ENCODE results near the gene DGCR8. TPM values are rescaled to one million over a fixed set of nuclear protein-coding genes. Genes with fewer than 3 reads are reported as not detected.

Gene DGCR8
- polyA plus RNA-seq (ENCODE audit: insufficient read length in 10 of 10): 10 to 100 TPM; 29.1 to 47.4 (median 38.7) TPM
- long read RNA-seq, donor 1, full-length matches to known transcripts: 1 of 1 reads
- long read RNA-seq, donor 1, partial matches to known transcripts: 0 of 1 reads
- long read RNA-seq, donor 1, other reads (novel, unspliced or antisense): 0 of 1 reads
- long read RNA-seq, donor 2, full-length matches to known transcripts: 1 of 1 reads
- long read RNA-seq, donor 2, partial matches to known transcripts: 0 of 1 reads
- long read RNA-seq, donor 2, other reads (novel, unspliced or antisense): 0 of 1 reads
- long read RNA-seq, donor 3: 0 reads
- long read RNA-seq, donor 4: 0 reads
- long read RNA-seq, donor 5, full-length matches to known transcripts: 3 of 3 reads
- long read RNA-seq, donor 5, partial matches to known transcripts: 0 of 3 reads
- long read RNA-seq, donor 5, other reads (novel, unspliced or antisense): 0 of 3 reads
- long read RNA-seq, donor 6: 0 reads
- long read RNA-seq, donor 7, full-length matches to known transcripts: 2 of 2 reads
- long read RNA-seq, donor 7, partial matches to known transcripts: 0 of 2 reads
- long read RNA-seq, donor 7, other reads (novel, unspliced or antisense): 0 of 2 reads
- long read RNA-seq, donor 8, full-length matches to known transcripts: 1 of 1 reads
- long read RNA-seq, donor 8, partial matches to known transcripts: 0 of 1 reads
- long read RNA-seq, donor 8, other reads (novel, unspliced or antisense): 0 of 1 reads
- long read RNA-seq, donor 9: 0 reads

DNA sequence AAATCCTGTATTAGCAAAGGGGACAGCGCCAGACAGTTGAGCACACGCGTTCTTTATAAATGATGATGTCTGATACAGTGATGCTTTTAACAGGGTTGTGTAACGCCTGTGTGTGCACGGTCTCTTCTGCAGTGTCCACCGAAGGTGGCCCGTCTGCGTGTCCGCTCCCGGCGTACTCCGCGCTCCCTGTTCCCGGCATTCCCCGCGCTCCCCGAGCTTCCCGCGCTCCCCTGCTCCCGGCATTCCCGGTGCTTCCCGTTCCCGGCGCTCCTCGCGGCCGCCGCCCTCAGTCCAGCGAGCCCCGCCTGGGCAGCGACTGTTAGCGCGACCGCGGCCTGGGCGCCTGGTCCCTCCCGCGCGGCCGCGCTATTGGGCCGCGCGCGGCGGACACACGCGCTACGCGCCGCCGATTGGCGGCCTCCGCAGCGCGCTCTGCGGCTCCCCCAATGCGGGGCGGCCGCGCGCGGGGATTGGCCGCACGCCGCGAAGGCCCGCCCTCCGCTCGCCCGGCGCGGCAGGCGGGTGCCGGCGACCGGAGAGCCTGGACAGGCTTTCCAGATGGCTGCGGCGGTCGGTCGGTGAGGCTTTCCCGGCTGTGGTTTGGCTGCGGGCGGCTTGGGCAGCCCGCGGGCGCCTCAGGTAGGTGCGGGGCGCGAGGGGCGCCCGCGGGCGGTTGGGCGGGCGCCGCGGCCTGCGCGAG lies at the start of gene DGCR8:
Gene DGCR8 (plus strand): TSS at position 497 of the 700 bp plus-strand sequence. CDS start 5,723 bp downstream, outside the sequence.
- peak; percentile 98 to 99 (median 98) for DNase-seq

DNA sequence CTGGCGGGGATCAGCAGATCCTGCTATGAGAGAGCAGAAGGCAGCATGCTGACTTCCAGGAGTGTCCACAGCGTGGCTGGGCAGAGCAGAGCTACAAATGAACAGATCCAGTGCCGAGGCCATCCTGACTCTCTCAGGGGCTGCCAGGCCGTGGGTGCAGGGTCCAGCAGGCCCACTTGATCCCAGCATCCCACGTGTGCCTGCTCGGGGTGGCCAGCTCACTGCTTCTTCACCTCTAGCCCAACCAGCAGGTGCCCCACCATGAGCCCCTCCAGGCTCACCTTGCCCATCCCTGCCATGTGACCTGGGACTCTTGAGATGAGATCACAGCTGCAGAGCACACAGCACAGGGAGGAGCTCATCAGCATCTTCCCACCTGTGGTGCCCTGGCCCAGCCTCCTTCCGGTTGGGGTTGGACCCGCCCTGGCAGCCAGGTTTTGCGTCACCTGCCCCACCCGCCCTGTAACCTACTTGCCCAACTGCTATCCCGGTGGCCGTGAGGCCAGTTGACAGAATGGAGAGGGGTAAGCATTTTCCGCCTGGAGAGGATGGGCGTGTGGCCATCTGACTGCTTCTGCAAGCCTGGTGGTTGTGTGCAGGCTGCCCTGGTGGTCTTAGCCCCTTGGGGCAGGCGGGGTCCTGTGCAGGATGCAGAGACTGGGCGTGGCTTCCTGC lies 48.2 kb upstream of the DGCR8 start:
- no peak for DNase-seq

DNA sequence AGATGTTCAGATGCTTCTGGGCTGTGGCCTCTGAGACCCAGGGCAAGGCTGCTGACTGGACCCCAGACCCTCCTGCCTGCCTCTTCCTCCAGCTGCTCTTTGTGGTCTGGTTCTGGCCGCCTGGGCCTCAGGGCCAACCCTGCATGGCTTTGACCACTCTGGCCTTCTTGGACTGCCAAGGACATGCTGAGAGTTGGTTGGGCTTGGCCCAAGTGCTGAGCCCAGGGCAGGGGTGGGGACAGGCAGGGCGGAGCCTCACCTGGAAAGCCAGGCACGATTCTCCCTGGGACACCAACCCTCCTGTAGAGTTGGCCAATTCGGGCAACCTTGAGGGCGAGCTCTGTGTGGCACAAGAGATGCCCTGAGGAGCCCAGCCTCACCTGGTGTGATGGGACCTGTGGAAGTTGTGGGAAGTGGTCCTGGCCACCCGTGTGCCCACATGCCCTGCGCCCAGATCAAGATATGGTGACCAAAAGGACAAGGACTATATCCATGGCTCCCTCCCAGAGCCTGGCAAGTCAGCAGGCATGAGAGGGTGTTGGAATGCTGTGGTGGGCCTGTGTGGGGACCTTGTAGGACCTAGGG lies 47.5 kb upstream of the DGCR8 start:
- no peak for DNase-seq

DNA sequence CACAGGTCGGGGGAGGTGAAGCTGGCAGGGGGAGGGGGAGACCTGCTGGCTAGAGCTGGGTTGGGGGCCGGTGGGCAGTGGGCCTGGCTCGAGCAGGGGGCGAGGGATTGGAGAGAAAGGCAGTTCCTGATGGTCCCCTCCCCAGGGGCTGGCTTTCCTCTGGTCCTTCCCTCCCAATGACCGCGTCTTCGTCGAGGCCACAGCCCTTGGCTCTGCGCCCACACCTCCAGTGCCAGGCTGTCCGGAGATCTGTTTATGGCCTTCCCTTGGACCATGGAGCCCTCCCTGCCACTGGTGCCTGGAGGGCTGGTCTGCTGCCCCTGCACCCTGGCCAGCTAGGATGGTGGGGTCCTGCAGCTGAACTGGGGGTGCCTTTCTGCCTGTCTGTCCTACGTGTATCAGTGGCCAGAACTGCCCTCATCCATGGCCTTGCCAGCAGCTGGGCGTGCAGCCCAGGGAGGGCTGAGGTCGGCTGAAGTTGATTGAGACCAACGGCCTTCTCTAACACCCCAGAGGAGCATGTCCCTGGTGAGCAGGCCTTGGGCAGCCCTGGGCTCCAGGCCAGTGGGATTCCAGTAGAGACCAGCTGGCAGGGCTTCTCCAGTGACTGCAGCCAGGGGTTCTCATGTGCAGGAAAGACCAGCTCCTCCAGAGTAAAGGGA lies 46.9 kb upstream of the DGCR8 start:
- DNase-seq: peak in 2 of 3 donors; percentile 43 to 47

DNA sequence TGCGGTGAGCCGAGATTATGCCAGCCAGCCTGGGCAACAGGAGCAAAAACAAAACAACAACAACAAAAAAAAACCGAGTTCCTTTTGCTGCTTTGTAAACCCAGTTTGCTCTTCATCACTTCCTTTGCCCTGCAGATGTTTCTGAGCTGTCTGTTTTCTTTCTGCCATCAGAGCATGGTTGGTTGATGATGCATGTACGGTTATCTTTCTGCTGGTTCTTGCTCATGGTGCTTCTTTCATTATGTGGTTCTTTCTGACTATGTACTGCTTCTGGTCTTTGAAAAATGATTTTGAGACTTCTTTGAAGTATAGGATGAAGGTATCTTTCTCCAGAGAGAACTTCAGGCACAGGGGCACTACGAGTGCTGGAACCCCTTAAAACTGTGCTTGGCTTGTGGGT lies 45.9 kb upstream of the DGCR8 start:
- no peak for DNase-seq

DNA sequence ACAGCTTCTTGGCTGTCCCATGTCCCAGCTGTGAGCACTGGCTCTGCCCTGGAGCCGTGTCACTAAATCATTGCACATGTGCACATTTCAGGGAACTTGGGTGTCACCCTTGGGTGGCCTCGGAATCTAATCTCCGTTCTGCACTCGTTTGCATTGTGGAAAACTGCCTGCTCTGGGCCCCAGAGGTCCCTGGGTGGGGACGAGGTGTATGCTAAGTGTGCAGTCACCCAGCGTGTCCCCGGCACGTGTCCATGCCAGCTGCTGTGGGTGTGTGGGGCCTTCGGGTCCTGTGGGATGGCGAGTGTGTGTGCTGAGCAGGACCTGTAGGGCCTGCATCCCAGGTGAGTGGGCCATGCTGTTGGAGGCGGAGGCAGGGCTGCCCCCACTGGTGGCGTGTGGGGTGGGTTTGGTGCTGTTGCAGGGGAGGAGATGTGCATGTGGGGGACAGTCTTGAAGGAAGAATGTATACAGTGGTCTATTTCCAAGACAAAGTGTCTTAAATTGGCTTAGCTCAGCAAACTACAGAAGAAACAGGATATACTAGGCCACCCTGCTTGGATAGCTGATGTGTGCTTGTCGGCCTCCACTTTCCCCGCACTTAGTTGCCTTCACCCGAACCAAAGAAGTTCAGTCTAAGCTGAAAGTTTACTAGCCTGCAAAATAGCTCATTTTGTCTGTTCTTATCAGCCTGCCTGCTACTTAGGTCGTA lies 44.5 kb upstream of the DGCR8 start:
- no peak for DNase-seq

DNA sequence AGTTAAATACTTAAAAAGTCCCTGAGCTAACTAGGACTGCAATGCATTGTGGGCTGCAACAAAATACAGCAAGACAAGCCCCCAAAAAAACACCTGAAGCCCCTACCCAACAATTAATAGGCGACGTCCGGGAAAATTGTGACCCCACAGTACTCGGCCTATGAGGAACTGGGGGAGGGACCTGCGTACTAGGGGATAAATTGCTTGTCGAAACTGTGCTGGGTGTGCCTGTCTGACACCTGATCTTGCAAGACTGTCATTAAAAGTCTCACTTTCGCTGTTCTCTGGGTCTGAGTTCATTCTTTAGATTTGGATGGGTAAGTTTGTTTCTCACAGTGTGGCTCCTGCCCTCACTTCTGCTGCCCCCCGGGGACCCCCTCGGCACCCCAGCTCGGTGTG lies 44.0 kb upstream of the DGCR8 start:
- DNase-seq: no peak

DNA sequence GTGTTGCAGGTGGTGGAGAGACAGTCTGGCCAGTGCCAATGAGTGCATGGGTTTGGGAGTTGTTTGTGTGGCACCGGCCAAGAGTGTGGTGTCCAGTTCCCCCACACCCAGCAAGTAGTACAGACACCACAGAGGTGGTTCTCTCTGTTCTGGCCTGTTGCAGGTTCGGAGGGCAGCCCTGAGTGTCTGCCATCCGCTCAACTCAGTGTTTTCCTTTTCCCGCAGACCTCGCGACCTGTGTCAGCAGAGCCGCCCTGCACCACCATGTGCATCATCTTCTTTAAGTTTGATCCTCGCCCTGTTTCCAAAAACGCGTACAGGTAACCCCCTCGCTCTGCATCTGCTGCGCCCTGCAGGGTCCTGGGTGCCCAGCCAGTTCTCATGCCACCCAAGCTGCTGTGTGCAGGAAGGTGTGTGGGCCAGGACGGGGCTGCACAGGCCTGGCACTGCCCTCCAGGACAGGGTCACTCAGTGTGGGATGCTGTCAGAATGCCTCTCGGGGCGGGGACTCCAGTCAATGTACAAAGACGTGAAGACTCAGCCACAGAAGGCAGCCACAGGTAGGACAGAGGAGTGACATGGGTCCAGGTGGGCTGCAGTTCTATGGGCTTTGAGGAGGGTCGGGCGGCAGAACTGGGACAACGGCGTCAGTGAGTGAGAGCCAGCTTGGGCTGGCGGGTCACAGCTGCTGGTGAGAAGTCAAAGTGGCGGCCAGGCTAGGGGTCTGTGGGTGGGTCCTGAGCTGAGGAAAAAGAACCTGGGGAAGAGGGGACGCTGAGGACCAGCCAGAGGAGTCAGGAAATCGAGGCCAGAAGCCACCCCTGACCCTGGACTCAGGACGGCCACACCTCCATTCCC lies 43.3 kb upstream of the DGCR8 start:
- no peak for DNase-seq

DNA sequence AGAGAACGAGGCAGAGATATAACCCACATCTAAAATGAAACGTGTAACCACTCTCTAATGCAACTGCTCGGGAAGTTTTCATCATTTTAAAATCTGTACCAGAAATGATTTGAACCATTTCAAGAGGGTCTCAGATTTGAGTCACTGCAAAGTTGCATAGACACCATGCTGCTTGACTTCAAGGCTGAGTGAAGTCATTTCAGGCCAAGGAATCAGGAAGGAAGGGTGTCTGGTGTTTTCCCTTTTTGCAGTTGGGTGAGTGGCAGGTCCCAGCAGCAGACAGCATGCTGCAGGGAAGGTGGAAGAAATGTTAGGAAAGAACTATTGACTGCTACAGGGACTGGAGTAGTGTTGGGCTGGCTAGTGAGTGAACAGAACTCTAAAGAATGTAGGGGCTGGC lies 42.6 kb upstream of the DGCR8 start:
- DNase-seq: no peak

DNA sequence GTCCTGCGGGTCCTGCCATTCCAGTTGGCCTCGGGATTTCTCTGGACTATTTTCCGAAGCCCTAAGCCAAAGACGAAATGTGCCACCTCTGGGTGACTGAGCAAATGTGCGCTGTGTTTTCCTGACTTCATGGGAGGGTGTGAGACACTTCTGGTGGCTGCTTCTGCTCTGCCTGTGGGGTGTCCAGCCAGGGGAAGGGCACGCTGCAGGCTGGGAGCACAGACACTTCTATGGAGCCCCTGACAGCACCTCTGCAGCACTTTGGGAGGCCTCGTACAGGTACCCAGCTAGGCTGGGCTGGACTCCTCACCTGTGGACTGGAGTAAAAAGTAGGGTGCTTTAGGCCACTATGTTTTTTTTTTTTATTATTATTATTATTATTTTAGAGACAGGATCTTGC lies 41.5 kb upstream of the DGCR8 start:
- DNase-seq: no peak

DNA sequence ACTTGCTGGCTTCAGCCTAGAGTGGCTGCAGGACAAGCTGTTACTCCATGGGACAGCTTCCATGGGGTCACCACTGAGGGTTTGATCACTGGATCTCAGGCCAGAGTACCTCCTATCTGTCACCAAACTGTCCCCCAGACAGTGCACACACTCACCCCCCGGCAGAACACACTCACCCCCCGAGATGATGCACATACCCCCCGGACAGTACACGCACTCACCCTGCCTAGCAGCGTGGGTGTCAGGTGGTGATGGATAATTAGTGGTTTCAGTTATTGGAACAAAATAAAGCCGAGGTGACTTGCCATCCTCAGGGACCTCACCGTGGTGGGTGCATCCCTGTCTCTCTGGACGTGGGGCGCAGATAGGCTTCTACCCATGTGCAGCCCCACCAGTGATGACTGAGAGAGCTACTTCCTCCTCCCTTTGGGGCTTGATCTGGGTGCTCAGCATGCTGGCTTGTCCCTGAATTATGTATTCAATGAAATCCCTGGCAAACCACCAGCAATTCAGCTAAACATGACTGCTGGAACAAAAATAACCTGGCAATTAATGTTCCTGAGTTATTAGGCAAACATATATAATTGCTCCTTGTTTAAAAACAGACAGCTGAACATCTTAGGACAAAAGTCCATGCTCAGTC lies 40.2 kb upstream of the DGCR8 start:
- no peak for DNase-seq

DNA sequence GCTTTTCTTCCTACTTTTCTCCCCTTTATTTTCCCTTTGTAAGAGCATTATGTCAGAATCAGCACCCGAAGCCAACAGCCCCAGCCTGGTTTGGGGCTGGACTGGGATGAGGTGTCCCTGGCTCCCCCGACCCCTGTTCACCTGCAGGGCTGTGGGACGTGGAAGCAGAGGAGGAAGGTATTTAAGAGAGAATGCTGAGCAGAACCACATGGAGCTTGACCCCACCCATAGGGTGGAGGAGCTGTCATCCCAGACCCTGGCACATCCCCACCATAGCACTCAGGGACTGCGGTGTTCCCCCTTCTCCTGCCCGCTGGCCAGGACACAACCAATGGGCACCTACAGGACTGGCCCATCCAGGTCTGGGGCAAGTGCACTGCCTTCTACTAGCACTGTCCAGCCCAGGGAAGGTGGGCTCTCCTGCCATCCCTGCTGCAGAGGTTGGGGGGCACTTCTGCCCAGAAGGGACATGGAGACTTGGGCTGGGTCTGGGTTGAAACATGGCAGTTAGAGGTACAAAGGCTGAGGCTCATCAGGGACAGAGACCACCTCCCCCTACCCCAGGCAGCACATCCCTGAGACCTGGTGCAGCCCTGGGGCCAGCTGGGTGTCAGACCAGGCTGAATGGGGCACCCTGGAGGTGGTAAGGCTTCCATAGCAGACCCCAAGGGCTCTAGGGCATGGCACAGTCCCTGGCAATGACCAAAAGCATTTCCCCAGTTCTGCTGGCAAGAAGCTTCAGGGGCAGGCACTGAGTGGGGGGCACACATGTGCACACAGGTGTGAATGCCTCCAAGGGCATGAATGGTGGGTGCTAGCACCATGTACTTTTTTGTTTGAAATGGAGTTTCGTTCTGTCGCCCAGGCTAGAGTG lies 39.5 kb upstream of the DGCR8 start:
- DNase-seq: no peak

DNA sequence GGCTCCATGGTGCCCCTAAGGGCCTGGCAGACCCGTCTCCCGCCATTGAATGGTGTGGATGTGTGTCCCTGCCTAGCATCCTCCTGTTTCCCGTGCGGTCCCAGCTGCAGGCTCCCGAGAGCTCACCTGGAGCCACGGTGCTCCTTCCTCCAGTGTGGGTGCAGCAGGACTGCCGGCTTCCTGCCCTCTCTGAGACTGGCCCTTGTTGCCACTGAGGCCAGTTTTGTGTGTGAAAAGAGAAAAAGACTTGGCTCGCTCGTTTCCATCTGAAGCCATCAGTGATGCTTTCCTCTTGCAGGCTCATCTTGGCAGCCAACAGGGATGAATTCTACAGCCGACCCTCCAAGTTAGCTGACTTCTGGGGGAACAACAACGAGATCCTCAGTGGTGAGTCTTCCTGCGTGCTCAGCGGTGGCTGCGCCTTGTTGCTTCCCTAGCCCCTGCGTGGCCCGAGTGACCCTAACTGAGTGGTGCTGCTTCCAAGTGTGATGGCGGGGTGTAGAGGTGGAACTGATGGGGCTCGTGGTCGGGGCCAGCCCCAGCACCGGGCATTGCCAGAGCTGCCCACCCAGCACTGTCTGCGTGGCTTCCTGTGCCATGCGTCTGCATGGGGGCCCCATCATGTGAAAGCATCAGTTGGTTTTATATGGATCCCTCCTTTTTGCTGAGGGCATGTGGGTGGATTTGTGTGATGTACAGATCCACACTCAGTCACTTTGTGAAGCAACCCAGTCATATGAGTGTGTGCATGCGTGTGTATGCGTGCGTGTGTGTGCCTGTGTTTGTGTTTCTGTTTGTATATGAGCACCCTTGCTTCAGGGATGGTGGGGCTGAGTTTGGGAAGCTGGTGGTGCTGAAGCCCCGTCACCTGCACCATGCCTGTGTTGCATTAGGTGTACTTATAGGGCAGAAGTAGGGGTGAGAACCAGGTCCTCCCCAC lies 36.7 kb upstream of the DGCR8 start:
- no peak for DNase-seq

DNA sequence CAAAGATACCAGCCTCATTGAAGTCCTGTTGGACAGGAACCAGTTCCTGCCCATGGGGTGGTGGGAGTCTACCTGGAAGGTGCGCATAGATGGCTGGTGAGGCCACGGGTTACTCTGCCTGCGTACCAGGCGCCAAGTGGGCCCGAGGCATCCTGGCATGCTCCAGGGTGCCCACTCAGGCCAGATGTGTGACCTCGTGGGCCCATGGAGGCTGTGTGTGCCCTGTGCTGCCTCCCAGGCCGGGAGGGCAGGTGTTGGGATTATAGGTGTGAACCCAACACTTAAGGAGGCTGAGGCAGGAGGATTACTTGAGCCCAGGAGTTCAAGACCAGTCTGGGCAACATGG lies 36.1 kb upstream of the DGCR8 start:
- no peak for DNase-seq

DNA sequence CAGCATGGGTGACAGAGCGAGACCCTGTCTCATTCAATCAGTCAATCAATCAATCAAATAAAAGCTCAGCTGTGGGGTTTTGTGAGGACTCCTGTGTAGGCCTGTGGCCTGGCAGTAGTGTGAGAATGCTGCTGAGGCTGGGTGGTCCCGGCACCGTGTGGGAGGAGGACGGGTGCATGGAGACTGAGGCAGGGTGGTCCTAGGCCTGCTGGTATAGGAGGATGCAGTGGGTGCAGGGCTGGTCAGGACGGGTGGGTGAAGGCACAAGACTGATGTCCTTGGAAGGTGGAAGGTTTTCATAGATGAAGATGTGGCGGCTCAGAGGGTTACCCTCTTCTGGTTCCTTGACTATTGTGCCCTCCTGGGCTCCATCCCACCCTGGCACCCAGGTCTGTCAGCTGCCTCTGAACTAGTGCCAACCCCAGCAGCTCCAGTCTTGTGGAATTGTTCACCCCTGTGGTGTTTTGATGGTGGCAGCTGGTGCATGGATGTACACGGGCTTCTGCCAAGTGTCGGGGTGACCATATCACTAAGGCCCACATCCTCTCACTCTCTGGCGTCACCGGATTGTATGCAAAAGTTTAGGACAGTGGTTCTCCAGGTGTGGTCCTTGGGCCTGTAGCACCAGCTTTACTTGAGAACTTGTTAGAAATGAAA lies 35.4 kb upstream of the DGCR8 start:
- DNase-seq: no peak

DNA sequence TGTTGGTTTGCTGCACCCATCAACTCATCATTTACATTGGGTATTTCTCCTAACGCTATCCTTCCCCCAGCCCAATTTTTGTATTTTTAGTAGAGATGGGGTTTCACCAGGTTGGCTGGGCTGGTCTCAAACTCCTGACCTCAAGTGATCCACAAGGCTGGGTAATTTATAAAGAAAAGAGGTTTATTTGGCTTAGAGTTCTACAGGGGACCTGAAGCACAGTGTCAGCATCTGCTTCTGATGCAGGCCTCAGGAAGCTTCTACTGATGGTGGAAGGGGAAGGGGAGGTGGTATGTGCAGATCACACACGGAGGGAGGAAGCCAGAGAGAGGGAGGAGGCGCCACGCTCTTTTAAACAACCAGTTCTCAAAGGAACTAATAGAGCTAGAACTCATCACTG lies 33.3 kb upstream of the DGCR8 start:
- no peak for DNase-seq

Data from muscle of back (tissue), 13 donors.